ENCODE measurements around the gene SYTL1. TPM values are rescaled to one million over a fixed set of nuclear protein-coding genes. Genes with fewer than 3 reads are reported as not detected.

The SYTL1 gene
- total and polyA plus RNA-seq, 9 of the 15 experiments (the other 6 are each of a cell fraction or from before 2014, with no cell fraction given): 0.04 to 9.3 (median 1.7) TPM

DNA sequence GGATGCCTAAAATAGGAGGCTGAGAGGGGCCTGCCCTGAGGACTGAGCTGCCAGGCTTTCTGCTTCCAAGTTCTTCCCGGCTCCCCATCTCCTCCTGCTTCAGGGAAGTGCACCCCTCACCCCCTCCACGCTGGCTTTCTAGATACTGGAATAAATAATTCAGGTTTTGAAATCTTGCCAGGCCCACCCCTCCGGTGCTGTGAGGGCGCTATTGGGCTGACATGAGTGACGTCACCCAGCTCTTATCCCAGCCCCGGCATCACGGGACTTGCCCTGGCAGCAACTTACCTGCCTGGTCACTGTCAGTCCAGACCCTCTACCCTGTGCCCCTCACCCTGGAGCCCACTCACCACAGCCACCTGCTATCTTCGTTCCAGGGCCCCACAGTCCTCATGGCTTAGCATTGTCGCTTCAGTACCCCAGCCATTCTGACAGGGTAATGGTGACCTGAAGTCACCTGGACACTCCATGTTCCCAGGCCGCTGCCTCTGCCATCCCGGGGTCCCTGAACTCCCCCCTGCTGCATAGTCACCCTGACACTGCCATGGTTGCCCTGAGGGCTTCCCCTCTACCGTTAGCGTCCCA is 49.8 kb downstream of the SYTL1 start (continued):
- TF ChIP-seq, protein P1, sequence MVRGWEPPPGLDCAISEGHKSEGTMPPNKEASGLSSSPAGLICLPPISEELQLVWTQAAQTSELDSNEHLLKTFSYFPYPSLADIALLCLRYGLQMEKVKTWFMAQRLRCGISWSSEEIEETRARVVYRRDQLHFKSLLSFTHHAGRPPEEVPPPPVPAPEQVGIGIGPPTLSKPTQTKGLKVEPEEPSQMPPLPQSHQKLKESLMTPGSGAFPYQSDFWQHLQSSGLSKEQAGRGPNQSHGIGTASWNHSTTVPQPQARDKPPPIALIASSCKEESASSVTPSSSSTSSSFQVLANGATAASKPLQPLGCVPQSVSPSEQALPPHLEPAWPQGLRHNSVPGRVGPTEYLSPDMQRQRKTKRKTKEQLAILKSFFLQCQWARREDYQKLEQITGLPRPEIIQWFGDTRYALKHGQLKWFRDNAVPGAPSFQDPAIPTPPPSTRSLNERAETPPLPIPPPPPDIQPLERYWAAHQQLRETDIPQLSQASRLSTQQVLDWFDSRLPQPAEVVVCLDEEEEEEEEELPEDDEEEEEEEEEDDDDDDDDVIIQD (CRISPR knock-in tag; IDR thresholded peaks at IDR 0.05): no peak
- TF ChIP-seq CREB1 (IDR thresholded peaks at IDR 0.05) (0 out of 2 replicates have a peak, but pooled peaks have one; percentile 29), CREB1 (CRISPR knock-in tag; IDR thresholded peaks at IDR 0.05) (no peak), MIER1 (IDR thresholded peaks at IDR 0.05; ENCODE audit: low read depth) (0 out of 2 replicates have a peak, but pooled peaks have one; percentile 55), ESRRB (CRISPR knock-in tag; IDR thresholded peaks at IDR 0.05; ENCODE audit: borderline replicate concordance) (no peak), RBM39 (optimal IDR thresholded peaks at IDR 0.05; ENCODE audit: low read depth, low read length) (no peak), CBX5 (IDR thresholded peaks at IDR 0.05; ENCODE audit: borderline replicate concordance, low read depth) (no peak), ZNF699 (CRISPR knock-in tag; IDR thresholded peaks at IDR 0.05; ENCODE audit: insufficient replicate concordance) (no peak), PYGO2 (tag; IDR thresholded peaks at IDR 0.05) (no peak), POLR2B (IDR thresholded peaks at IDR 0.05; ENCODE audit: low read depth, partially characterized antibody) (no peak), KLF13 (tag; IDR thresholded peaks at IDR 0.05; ENCODE audit: borderline replicate concordance, low read depth) (no peak), TEAD4 (IDR thresholded peaks at IDR 0.05; ENCODE audit: low read length) (no peak), TEAD4 (CRISPR knock-in tag; IDR thresholded peaks at IDR 0.05; ENCODE audit: borderline replicate concordance) (0 out of 2 replicates have a peak, but pooled peaks have one; percentile 43), CREBBP (IDR thresholded peaks at IDR 0.05; ENCODE audit: low read depth, low read length) (no peak), ZNF146 (CRISPR knock-in tag; IDR thresholded peaks at IDR 0.05; ENCODE audit: unreplicated experiment) (no peak)
- TF ChIP-seq, protein P2, sequence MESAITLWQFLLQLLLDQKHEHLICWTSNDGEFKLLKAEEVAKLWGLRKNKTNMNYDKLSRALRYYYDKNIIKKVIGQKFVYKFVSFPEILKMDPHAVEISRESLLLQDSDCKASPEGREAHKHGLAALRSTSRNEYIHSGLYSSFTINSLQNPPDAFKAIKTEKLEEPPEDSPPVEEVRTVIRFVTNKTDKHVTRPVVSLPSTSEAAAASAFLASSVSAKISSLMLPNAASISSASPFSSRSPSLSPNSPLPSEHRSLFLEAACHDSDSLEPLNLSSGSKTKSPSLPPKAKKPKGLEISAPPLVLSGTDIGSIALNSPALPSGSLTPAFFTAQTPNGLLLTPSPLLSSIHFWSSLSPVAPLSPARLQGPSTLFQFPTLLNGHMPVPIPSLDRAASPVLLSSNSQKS (CRISPR knock-in tag; IDR thresholded peaks at IDR 0.05): no peak

All from K562 (cell line).